GM19328 (cell line): ENCODE measurements around the gene PANK1.
"Not testable (repeated sequence)": the region's sequence is repeated elsewhere in the genome, so short reads cannot be mapped to it uniquely, and the experiment has no call there.

Source experiments
- ATAC-seq: cut with Tn5 transposase; IDR thresholded peaks from one replicate; pipeline ENCODE4 v1.9.1; 2021; ENCODE audit warnings: mild to moderate bottlenecking, moderate library complexity; ENCODE audit not compliant: unreplicated experiment

PANK1 gene

DNA sequence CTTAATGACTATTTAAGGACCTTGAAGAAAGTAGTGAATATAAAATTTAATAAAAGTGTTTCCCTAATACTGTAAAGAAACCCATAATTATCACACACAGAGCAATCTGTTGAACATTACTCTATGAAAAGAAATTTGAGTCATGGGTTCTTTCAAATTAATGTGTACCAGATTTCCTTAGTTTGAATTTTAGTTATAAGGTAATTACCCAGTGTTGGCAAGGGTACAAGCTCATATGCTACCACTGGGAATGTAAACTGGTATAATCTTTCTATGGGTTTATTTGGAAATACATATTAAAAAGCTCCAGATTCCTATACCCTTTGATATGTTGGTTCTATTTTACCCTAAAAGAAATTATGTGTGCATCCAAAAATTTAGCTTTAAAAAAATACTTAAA, 22.9 kb downstream of the PANK1 start:
- ATAC-seq = no peak

DNA sequence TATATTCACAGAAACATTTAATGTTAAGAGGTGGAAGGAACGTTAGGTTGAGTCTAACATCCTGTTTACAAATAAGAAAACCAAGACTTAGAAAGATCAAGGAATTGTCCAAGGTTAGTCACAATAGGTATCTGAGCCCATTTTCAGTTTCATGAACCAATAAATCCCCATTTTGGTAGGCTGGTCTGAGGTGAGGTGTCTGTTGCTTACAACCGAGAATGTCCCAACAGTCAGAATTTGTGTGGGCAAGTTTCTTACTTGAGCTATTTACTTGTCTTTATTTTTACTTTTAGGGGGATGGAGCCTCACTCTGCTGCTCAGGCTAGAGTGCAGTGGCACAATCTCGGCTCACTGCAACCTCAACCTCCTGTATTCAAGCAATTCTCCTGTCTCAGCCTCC, 23.6 kb downstream of the PANK1 start:
- ATAC-seq = no peak

DNA sequence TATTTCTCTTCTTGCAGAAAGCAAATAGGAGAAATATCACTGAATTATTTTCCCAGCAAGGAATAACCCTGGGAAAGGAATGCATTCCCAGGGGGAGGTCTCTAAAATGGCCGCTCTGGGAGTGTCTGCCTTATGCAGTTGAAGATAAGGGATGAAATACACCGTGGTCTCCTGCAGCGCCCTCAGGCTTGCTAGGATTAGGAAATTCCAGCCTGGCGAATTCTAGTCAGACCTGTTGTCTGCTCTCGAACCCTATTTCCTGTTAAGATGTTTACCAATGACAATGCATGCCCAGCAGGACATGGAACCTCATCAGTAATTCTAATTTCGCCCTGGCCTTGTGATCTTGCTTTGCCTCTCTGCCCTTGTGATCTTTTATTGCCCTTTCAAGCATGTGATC, 24.7 kb downstream of the PANK1 start:
- ATAC-seq = not testable (repeated sequence)

GRCh38 chr10:89615824-89616223, 29.2 kb downstream of the PANK1 start:
- ATAC-seq = no peak

- ATAC-seq = no peak
Observed at GRCh38 chr10:89615112-89615511, 29.9 kb downstream of the PANK1 start.

DNA sequence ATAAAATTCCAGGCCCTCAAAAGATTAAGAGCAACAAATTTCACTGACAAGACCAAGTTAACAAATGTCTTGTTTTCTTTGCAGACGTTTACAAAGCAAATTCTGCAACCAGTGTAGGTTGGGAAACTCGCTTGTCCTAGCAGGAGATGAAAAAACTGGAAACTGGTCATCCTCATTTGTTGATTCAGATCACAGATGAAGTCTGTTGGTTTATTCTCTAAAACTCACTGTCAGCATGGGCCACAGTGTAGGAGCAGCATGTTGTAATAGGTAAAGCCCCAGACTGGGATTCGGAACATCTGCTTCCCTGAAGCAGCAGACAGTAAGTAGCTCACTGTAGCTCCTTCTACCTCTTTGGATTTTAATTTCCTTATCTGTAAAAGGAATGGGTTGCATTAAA, 31.5 kb downstream of the PANK1 start:
- no peak for ATAC-seq

- no peak for ATAC-seq
Observed at GRCh38 chr10:89611282-89611681, 33.8 kb downstream of the PANK1 start.

DNA sequence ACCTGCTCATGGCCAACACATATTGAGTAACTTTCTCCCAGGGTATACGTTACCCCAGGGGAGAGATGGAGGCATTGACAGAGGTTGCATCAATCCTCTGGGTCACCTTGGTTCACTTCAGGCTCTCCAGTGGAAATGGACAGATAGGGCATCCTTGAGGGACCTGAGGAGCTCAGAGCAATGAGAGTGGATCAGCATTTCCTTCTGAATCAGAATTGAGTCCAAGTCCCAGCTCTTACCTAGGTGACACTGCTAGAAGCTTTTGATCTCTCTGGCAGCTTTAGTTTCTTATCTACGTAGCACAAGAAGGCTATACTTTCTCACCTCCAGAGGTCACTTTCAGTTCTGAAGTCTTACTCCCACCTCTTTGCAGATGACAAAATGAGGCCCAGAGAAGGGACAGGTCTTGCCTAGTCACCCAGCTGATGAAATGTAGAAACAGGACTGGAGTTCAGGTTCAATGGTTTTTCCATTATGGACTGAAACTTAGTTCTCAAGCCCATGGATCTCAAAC, 35.2 kb downstream of the PANK1 start:
- no peak for ATAC-seq

GRCh38 chr10:89604200-89604599, 40.8 kb downstream of the PANK1 start:
- ATAC-seq = no peak

GRCh38 chr10:89602919-89603318, 42.1 kb downstream of the PANK1 start:
- ATAC-seq = no peak

DNA sequence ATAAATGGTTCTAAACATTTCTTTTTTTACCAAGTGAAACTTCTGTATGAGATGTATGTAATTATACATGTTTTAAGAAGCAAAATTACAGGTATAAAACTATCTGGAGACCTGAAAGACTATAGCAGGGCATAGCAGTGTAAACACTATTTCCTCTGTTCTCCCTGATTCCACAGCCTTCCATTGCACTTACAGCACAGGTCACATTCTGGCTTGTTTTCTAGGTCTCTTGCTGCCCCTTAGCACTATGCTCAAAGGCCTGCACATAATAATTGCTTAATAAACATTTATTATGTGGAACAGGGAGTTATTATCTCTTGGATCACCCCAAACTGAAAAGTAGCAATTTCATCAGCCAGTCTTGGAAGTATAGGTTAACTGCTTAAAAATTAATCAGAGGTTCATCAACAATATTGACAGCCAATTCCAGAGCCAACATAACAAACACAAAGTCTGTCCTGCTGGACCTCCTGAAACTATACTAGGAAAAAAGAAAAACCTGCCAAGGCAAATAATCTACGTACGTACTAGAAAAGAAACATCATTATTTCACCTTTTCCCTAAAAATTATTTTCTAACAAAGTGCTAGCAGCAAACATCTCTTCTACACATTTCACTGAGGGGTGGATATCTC, 43.2 kb downstream of the PANK1 start:
- ATAC-seq = no peak

- no peak for ATAC-seq
Observed at GRCh38 chr10:89600041-89600440, 45.0 kb downstream of the PANK1 start.

DNA sequence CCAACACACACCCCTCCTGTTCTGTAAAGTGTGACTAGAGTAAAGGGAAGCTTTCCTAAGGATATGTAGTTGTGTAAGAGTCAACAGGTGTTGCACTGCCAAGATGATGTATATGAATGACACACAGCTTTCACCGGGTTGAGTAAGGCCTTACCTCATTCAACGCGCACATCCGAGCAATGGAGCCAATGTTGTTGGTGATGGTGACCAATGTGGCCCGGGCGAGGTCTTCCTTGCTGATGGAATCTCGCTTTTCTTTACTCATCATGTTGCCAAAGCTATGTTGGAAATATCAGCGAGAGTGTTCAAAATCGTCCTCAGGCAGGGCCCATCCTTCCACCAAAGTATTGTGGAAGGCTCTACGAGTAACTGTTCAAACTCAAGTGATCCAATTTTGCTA, 52.0 kb downstream of the PANK1 start:
- ATAC-seq = no peak

GRCh38 chr10:89592539-89592938, 52.5 kb downstream of the PANK1 start:
- ATAC-seq = no peak

- ATAC-seq = no peak
Observed at GRCh38 chr10:89591796-89592271, 53.2 kb downstream of the PANK1 start.

DNA sequence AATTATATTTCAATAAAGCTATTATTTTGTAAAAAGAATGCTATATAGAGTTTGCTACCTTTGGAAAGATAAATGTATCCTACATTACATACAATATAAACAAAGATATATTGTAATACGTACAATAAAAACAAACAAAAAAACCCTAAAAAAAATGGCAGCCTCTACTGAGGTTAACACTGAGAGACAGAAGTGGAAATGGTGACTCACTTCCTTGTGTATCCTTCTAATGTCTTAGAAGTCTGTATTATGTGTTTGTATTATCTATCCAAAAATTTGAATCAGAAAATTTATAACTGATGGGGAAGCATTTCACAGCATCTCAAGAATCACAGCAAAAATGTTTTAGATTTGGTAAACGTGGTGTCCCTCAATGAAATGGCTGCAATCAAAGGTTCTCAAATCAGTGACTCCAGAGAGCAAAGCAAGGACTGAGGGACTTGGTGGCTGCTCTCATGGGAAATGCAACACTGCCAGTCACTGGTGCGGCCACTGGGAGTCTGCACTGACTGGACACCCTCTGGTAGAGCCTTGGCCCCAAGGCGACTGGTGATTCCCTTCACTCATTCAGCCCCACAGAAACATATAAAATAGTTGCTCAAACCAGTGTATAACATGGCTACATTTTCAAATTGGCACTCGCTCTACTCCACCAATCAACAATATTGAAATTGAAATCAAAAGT, 53.8 kb downstream of the PANK1 start:
- ATAC-seq = no peak

DNA sequence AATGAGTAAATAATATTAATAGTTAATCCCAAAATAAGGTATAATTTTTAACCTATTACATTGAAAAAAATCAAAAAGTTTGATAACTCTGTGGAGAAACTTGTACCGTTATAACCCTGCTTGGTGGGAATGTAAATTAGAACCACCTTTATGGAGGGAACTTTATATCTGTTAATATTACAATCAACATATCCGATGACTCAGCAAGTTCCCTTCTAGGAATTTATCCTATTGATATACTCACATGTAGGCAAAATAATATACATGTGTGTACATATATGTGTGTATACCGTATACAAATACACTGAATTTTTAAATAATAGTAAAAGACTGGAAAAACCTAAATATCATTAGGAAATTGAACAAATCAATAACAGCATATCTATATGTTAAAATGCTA, 54.7 kb downstream of the PANK1 start:
- ATAC-seq = no peak

GRCh38 chr10:89589101-89589720, 55.8 kb downstream of the PANK1 start:
- ATAC-seq = no peak

DNA sequence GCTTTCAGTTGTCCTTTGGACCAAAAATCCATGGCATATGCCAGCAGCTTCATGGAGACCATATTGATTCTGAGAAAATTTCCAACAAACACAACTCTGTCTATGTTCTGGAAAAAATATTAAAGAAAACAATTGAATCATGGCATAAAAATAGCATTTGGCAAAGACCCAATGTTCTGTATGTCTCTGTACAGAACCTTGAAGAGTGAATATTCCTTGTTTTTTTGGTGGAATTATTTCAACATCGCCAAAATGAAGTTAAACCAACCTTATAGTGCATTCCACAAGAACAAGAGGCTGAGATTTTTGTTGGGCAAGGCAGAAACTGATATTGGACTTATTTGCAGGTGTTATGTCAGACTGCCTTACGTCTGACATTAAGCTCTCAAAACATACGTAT, 56.4 kb downstream of the PANK1 start:
- ATAC-seq = no peak

DNA sequence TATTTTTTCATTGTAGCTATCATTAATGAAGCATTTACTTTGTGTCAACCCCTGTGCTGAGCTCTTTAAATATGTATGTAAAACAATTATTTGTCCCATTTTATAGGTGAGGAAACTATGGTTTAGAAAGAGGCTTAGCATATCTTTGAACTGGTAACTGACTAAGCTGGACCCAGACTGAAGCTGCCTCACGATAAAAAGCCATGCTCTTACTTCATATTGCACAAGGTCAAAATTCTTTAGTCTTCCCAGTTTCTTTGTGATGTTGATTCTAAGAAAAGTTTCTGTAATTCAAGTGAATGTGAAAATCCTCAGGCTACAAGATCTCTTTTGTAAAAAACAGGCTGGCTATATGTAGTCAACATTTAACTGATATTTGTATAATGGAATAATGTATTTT, 63.0 kb downstream of the PANK1 start:
- no peak for ATAC-seq

- ATAC-seq = no peak
Observed at GRCh38 chr10:89580243-89580642, 64.8 kb downstream of the PANK1 start.

GRCh38 chr10:89576696-89577095, 68.3 kb downstream of the PANK1 start:
- no peak for ATAC-seq
